ENCODE results near the gene SCARF1.

SCARF1 gene

DNA sequence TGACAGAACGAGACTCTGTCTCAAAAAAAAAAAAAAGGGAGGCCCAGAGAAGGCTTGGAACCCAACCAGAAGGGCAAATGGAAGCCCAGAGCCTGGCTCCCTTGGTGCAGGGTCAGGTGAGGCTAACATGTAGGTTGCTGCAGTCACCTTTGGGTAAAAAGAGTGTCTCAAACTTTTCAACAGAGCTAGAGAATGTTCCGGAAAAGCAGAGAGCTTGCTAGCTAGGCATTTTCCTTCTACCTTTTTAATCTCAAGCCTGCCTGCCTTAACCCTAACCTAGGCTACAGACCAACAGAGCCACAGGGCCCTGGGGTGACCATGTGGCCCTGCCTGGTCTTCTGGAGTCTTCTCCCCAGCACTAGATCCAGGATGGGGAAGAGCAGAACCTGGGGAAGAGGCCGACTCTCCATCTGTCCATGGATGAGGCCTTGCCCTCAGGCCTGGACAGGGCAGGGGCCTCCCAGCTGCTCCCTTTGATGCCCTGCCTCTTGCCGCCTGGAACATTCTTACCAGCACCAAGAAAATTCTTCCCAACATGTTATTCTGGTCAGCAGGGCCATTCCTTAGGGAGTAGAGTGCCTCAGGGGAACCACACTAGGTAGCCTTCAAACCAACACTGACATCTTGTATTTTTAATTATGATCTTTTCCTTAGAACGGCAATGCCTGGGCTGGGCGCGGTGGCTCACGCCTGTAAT, 47.0 kb downstream of the SCARF1 start:
- DNase-seq (ENCODE audit: low spot score) = no peak

GRCh38 chr17:1597861-1598342, 47.6 kb downstream of the SCARF1 start:
- DNase-seq (ENCODE audit: low spot score) = no peak

GRCh38 chr17:1593630-1593931, 52.0 kb downstream of the SCARF1 start:
- DNase-seq (ENCODE audit: low spot score) = no peak

GRCh38 chr17:1592751-1593629, 52.5 kb downstream of the SCARF1 start:
- no peak for DNase-seq (ENCODE audit: low spot score)

DNA sequence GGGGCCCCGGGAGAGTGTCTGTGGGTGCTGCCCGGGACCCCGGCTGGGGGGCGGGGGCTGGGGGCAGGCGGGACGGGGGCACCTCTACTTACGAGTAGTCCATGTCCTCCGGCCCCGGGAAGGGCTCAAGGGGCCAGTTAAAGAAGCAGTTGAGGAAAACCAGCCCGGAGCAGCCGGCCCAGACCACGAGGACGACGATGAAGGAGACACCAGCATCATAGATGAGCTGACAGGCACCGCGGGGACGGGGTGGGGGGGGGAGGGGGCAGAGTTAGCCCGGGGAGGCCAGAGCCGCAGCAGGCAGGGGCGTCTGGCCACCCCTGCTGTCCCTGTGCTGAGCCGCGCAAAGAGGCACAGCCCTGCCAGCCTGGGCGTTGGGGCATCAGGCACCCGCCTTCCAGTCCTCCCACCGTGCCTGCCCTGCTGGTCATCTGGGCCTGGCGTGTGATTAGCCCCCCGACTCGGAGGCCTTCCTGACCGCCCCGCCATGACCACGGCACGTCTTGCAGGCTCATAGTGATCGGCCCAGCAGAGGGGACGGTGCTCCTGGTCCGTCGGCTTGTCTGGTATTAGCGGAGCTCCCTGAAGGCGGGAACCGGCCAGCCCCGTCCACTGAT, 54.0 kb downstream of the SCARF1 start:
- DNase-seq (ENCODE audit: low spot score) = no peak

DNA sequence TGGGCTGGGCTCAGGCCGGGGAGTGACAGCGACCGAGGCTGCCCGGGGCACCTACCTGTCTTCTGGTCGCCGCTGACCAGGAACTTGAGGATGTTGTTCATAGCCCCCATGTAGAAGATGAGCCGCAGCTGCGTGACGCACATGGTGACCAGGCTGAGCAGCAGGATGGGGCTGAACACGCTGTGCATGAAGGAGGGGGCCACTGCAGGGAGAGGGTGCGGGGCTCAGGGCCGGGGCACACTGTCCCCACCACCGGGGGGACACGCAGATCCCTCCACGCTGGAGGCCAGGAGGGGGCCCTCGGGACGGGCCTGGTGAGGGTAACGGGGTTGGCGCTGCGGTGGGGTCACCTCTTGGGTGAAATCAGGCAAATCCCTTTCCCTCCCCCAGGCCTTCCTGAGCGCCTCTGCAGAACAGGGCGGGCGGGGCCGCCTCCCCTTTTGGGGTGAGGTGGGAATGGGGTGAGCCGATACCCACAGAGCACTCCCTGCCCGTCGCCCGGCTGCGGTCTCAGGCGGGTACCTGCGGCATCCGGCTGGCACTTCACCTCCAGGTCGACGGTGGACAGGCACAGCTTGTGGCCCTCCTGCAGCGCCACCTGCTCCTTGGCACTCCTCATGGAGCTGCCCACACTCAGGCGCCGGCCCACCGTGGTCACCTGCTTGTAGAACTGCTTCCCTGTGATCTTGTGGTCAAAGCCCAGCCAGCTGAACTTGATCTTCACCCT, 54.6 kb downstream of the SCARF1 start:
- DNase-seq (ENCODE audit: low spot score) = no peak

GRCh38 chr17:1590029-1590746, 55.3 kb downstream of the SCARF1 start:
- DNase-seq (ENCODE audit: low spot score) = peak; percentile 78

GRCh38 chr17:1588821-1589585, 56.5 kb downstream of the SCARF1 start:
- DNase-seq (ENCODE audit: low spot score) = no peak

DNA sequence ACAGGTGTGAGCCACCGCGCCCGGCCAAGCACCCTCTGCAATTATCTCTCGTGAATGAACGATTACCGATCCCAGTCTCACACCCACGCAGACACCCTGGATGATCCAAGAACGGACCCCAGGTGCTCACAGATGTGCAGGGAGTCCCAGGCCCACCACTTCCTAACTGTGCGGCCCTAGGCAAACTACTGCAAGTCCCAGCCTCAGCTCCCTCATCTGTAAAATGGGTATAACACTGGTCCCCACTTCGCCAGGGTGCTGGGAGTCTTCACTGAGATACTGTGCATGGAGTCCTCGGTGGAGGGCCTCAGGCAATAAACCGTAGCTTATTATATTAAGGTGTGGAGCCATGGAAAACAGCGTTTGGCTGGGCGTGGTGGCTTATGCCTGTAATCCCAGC, 61.4 kb downstream of the SCARF1 start:
- DNase-seq (ENCODE audit: low spot score) = no peak
